ENCODE measurements around the gene ZNF599.

The ZNF599 gene

GRCh38 chr19:34767951-34768350, 5.1 kb downstream of the ZNF599 start:
- Histone ChIP-seq H3K27me3 (ENCODE audit: insufficient read depth, low read depth, severe bottlenecking) (no peaks in the 10 kb centered on the region), H3K9me3 (ENCODE audit: severe bottlenecking) (no peaks in the 10 kb centered on the region), H3K4me3 (ENCODE audit: low read depth, low read length) (no peak overlapping the region), H3K36me3 (peaks cover 21% of the 10 kb centered on the region), H3K27ac (no peak overlapping the region)
- no peak for TF ChIP-seq CTCF (IDR thresholded peaks at IDR 0.05; ENCODE audit: low read depth, low read length)
- DNase-seq: no peak

- DNase-seq: no peak
- no peak for TF ChIP-seq CTCF (IDR thresholded peaks at IDR 0.05; ENCODE audit: low read depth, low read length)
- no peak overlapping the region for H3K4me3 ChIP-seq (ENCODE audit: low read depth, low read length)
- H3K27ac ChIP-seq: no peak overlapping the region
- no peaks in the 10 kb centered on the region for H3K9me3 ChIP-seq (ENCODE audit: severe bottlenecking)
- H3K27me3 ChIP-seq (ENCODE audit: insufficient read depth, low read depth, severe bottlenecking): no peaks in the 10 kb centered on the region
- H3K36me3 ChIP-seq: peaks cover 21% of the 10 kb centered on the region
Observed at GRCh38 chr19:34766386-34766785, 6.6 kb downstream of the ZNF599 start.

- Histone ChIP-seq H3K9me3 (ENCODE audit: severe bottlenecking) (peaks cover 28% of the 10 kb centered on the region), H3K36me3 (no peaks in the 10 kb centered on the region), H3K4me3 (ENCODE audit: low read depth, low read length) (no peak overlapping the region), H3K27ac (no peak overlapping the region), H3K27me3 (ENCODE audit: insufficient read depth, low read depth, severe bottlenecking) (no peaks in the 10 kb centered on the region)
- DNase-seq: no peak
- TF ChIP-seq CTCF (IDR thresholded peaks at IDR 0.05; ENCODE audit: low read depth, low read length): no peak
Observed at GRCh38 chr19:34759218-34759917, 13.6 kb downstream of the ZNF599 start.

GRCh38 chr19:34757441-34757840, 15.6 kb downstream of the ZNF599 start:
- DNase-seq: no peak
- H3K4me3 ChIP-seq (ENCODE audit: low read depth, low read length): no peak overlapping the region
- H3K27me3 ChIP-seq (ENCODE audit: insufficient read depth, low read depth, severe bottlenecking): no peaks in the 10 kb centered on the region
- peaks cover 31% of the 10 kb centered on the region for H3K9me3 ChIP-seq (ENCODE audit: severe bottlenecking)
- H3K27ac ChIP-seq: no peak overlapping the region
- no peak for TF ChIP-seq CTCF (IDR thresholded peaks at IDR 0.05; ENCODE audit: low read depth, low read length)
- H3K36me3 ChIP-seq: no peaks in the 10 kb centered on the region

GRCh38 chr19:34744896-34745690, 27.9 kb downstream of the ZNF599 start:
- H3K4me3 ChIP-seq (ENCODE audit: low read depth, low read length): no peak overlapping the region
- no peak for DNase-seq
- TF ChIP-seq CTCF (IDR thresholded peaks at IDR 0.05; ENCODE audit: low read depth, low read length): no peak
- no peaks in the 10 kb centered on the region for H3K9me3 ChIP-seq (ENCODE audit: severe bottlenecking)
- peaks cover under 1% of the 10 kb centered on the region; the same call in 1 of the 2 replicates for H3K36me3 ChIP-seq
- H3K27ac ChIP-seq: no peak overlapping the region
- no peaks in the 10 kb centered on the region for H3K27me3 ChIP-seq (ENCODE audit: insufficient read depth, low read depth, severe bottlenecking)
